GM21447 (cell line): ENCODE data around the gene OTUD3.
"Not testable (repeated sequence)": the region's sequence is repeated elsewhere in the genome, so short reads cannot be mapped to it uniquely, and the experiment has no call there.

ENCODE experiments used
- ATAC-seq: cut with Tn5 transposase; IDR thresholded peaks from one replicate; pipeline ENCODE4 v1.9.1; 2021; ENCODE audit not compliant: unreplicated experiment

The OTUD3 gene

DNA sequence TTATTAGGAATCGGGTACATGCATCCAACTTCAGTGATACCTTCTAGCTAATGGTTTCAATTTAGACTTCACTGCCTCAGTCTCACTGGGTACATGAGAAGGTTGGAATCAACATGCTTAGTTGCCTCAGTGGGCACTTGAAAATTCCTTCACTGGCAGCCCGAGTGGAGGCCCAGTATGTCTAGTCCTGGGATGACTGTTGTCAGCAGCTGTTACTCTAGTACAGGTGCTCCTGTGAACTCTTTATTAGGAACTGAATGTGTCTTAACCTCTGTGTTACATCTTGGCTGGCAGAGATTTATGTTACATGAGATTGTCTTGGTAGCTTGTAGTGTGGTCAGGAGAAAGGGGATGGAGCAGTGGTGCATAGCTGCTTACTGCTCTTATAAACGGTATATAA lies 27.8 kb downstream of the OTUD3 start:
- ATAC-seq = no peak

DNA sequence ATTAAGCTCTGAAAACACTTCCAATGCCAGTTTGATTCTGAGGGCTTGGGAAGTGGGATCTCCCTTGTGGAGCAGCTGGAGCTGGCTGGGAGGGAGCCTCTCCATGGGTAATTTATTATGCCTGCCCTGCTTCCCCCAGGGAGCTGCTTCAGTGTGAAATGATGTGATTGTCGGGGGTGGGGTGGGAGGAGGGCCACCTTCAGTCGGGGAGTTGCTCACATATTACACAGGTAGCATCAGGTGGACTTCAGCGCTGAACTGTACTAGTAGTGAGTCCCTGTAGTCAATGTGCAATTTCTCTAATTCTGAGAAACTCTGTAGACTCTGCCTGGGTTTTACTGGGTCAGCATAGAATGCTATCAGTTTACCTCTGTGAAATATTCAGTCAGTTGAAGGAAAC lies 28.5 kb downstream of the OTUD3 start:
- ATAC-seq = no peak

GRCh38 chr1:19918057-19918456 lies 35.9 kb downstream of the OTUD3 start:
- no peak for ATAC-seq

- no peak for ATAC-seq
Measured at GRCh38 chr1:19920132-19920710, 38.0 kb downstream of the OTUD3 start.

DNA sequence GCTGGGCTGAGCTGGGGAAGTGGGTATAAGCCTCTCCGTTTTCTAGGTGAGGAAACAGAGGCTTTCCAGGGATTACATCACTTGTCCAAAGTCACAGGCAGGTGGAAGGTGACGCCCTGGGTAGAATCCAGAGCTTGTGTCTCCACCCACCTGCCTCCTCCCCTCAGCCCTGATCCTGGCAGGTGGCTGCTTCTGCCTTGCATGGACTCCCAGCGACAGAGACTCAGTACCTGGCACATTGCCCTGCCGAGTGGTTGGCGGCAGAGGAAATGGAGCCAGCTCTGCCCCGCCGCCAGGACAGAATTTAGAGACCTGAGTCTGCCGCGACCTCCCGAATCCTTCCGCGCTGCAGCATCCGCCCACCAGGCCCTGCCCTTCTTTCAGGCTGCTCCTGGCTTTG lies 39.1 kb downstream of the OTUD3 start:
- no peak for ATAC-seq

GRCh38 chr1:19922015-19922688 lies 40.0 kb downstream of the OTUD3 start:
- ATAC-seq = no peak

GRCh38 chr1:19923137-19923952 lies 41.1 kb downstream of the OTUD3 start, which contains the start of gene PLA2G2E:
TSS of gene PLA2G2E (minus strand) at chr1:19923617. CDS start at chr1:19923559, 58 bp downstream.
- no peak for ATAC-seq

DNA sequence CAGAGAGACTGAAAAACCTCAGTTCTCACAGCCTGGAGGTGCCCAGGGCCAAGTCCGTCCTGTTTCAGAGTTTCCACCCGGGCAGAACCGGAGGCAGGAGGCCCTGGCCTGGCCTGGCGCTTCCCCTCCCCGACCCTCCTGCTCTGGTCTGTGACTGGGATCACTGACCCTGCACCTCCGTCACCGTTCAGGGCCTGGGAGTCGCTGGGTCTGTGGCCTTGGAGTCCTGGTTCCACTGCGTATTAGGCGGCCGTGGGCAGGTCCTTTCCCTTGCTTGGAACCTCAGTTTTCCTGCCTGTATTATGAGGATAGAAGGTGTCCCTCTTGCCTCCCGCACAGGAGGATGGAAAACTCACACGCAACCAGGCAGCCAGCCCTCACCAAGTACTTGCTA lies 41.8 kb downstream of the OTUD3 start:
- no peak for ATAC-seq

DNA sequence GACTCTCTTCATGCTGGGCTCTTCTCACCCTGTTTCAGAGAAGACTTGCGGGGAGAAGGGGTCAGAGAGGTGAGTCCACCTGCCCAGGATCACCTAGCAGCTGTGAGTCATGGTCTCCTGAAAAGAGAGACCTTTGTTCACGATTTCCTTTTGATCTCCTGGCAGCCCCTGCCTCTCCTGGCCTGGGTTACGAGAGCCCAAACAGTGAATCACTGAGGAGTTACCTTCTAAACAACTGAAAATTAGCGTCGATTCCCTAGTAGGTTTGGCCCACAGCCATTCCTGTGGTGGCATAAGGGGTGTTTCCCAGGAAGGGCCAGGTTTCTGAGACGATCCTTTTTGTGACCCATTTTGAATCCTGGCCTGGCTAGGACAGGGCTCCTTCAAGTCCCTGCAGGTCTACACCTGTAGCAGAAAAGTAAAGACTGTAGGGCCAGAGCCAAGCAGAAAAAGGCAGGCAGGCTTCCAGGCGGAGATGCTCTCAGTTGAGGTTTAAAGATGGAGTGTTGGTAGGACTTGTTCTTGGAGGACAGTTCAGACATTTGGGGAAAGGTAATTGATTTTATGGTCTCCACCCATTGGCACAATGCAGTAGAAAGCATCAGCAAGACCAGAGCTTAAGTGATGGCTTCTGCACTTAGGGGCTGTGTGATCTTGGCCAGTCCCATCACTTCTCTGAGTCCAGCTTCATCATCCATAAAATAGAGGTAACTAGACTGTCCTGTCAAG lies 43.3 kb downstream of the OTUD3 start:
- ATAC-seq = no peak

- no peak for ATAC-seq
Measured at GRCh38 chr1:19926296-19927129, 44.3 kb downstream of the OTUD3 start.

- not testable (repeated sequence) for ATAC-seq
Measured at GRCh38 chr1:19927130-19927421, 44.9 kb downstream of the OTUD3 start.

DNA sequence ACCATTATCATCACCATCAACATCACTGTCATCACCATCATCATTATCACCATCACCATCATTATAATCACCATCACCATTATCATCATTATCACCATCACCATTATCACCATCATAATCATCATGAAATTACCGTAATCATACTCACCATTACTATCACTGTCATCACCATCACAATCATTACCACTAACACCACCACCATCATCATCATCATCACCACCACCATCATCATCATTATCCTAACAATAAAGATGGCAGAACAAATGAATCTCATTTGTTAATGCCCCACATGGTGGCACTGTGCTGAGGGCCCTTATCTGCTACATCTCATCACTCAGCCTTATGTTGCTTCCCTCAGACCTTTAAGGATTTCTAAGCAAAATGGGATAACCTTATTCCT lies 50.7 kb downstream of the OTUD3 start:
- no peak for ATAC-seq

GRCh38 chr1:19934336-19934735 lies 52.1 kb downstream of the OTUD3 start:
- ATAC-seq = no peak

GRCh38 chr1:19936061-19936750 lies 54.0 kb downstream of the OTUD3 start:
- ATAC-seq = no peak

GRCh38 chr1:19938472-19938871 lies 56.3 kb downstream of the OTUD3 start:
- ATAC-seq = no peak

GRCh38 chr1:19940486-19941205 lies 58.5 kb downstream of the OTUD3 start:
- no peak for ATAC-seq

DNA sequence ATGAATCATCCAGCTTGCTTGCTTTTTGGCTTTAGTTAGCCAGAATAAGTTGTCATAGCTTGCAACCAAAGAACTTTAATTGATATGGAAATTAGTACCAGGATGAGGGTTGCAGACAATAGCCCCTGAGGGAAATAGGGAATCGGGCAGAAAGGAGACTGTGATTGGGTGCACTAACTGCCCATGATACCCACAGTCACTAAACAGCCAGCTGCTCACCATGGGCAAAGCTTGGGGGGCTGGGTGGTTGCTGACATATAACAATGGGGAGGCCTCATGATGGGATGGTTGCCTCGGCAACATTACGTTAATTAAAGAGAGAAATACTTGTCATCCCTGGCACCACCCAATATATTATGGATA lies 59.0 kb downstream of the OTUD3 start:
- no peak for ATAC-seq

DNA sequence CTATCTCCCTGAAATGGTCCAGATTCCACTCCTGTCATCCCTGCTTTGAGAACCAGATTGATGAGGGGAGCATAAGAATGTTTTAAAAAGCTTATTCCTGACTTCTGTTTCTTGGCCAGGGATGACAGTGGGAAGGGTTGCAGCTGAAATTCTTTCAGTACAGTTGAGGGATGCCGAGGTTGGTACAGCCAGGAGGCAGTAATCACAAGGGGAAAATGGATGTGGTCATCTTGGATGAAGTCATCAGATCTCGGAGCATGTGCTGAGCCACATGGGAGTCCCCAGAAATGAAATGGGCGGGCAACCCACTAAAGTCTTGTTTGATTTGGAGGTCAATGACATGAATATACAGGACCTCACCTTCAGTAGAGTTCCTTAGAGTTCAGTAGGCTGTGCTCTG lies 59.9 kb downstream of the OTUD3 start:
- no peak for ATAC-seq

GRCh38 chr1:19942657-19943056 lies 60.5 kb downstream of the OTUD3 start:
- no peak for ATAC-seq

DNA sequence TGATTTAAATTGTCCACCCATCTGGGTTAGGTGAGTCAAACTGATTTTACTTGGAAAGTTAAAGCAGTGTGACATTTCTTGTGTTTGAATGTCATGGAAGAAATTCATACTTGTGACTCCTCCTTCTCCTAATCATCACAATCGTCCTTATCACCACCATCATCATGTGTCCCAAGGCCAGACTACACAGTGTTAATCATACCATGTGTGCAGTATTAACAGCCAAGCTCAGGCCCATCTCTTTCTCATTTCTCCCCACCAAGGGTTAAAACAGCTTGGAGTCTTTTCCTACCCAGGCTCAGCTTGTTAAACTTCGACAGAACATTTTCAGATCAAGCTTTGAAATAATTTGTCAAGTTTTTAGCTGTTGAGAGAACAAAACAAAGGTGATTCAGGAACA lies 63.7 kb downstream of the OTUD3 start:
- ATAC-seq = no peak
